HG03439 (cell line): ENCODE measurements around the gene FAM204A.

ENCODE experiments used
- ATAC-seq: cut with Tn5 transposase; IDR thresholded peaks from one replicate; pipeline ENCODE4 v1.9.1; 2021; ENCODE audit warnings: mild to moderate bottlenecking, moderate library complexity; ENCODE audit not compliant: unreplicated experiment

The FAM204A gene

GRCh38 chr10:118251791-118252190, 90.3 kb downstream of the FAM204A start:
- no peak for ATAC-seq

- ATAC-seq: no peak
These were observed 92.4 kb downstream of the FAM204A start for GRCh38 chr10:118249714-118250113.
